NCI-H1105 (cell line): ENCODE data around the gene DBF4B.
"Not testable (repeated sequence)": the region's sequence is repeated elsewhere in the genome, so short reads cannot be mapped to it uniquely, and the experiment has no call there.

Source experiments
- DNase-seq: peaks from one replicate; lab custom pipeline; 2025; lab: John Stamatoyannopoulos, UW

DBF4B gene, protein sequence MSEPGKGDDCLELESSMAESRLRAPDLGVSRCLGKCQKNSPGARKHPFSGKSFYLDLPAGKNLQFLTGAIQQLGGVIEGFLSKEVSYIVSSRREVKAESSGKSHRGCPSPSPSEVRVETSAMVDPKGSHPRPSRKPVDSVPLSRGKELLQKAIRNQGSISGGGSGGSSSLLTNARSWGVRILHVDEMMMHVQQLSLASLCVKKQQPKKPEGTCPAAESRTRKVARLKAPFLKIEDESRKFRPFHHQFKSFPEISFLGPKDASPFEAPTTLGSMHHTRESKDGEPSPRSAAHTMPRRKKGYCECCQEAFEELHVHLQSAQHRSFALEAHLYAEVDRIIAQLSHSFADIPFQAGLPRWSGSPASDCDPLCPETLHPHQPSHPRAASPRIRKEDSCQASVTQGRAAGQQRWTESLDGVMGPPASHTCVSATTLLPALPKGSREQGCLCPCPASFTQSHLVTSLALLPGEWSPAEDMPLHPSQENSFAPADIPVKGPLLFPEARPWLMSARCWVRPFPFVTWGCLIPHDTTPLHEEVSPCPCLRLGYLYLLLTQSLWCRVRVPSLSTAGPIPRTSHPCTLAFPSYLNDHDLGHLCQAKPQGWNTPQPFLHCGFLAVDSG

GRCh38 chr17:44708401-44709263 lies at the start of gene DBF4B:
Gene DBF4B (plus strand): TSS chr17:44708665. CDS start chr17:44708821, 156 bp downstream.
- DNase-seq = peak; percentile 59

GRCh38 chr17:44661835-44662234 lies 46.6 kb upstream of the DBF4B start:
- no peak for DNase-seq

DNA sequence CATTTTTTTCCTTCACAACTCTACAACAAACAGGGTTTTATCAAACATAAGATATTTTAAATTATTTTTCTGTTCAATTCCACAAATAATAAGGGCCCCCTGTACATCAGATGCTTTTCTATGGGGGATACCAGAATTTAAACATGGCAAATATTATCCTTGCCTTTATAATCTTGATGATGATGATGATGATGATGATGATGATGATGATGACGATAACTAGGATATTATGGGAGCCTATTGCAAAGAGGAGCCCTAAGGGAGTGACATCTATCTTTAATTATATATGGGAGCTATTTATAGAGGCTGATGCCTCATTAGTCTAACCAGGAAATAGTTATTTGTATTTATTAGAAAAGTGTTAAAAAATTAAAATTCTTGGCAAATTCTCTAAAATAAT lies 45.4 kb upstream of the DBF4B start:
- no peak for DNase-seq

DNA sequence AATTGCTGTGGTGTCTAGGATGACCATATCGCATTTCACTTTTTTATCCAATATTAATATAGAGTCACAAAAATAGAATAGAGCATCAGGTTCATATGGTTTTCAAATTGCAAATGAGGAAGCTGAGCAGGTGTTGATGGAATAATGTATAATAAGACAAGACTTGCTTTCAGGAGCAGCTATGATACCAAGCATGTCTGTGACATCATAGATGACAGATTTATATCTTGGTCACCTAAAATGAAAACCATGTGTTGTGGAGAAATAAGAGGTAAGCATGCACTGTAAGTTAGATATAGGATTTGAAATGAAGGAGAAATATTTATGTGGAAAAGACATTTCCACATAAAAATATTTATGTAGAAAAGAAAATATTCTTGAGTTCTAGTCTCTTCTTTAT lies 43.6 kb upstream of the DBF4B start:
- DNase-seq = no peak

- DNase-seq = no peak
Measured at GRCh38 chr17:44666006-44666405, 42.5 kb upstream of the DBF4B start.

DNA sequence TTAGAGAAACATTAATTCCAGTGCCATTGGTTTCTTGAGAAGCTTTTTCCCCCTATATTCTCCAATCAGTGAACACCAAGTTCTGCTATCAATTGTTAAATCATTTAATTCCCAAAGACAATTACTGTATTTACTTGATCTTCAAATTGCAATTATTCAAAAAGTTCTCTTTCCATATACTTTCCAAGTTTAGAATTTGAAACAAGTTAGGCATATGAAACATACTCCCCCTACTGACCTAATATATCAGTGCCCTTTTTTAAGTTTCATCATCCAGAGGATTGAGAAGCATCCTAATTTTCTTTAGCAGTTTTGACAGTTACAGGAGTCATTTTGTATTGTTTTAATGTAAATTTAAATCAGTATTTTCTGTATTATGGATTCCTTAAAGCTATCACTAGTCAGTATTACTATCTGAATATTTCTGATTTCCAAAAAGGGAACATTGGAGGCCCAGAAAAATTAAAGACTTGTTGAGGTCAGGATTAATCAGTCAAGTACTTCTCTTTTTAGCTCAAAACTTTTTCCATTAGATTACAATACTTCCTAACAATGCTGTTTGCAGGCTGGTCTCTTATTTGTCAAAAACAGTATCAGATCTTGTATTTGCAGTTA lies 35.9 kb upstream of the DBF4B start:
- no peak for DNase-seq

DNA sequence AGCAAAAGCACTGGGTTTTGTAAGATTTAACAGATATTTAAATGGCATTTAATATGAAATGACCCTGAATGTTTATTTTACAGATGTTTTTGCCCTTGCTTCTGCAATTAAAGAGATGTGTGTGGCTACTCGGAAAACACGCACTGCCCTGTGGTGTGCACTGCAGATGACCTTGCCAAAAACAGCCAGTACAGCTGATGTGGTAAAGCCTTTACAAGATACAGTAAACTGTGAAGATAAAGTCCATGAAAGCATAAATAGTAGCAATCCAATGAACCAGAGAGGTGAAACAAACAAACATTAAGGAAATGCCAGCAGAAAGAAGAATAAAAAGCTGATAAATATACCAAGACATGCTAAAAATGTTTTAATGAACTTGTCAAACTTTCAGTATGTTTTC lies 34.6 kb upstream of the DBF4B start:
- DNase-seq = no peak

- DNase-seq = no peak
Measured at GRCh38 chr17:44677136-44677535, 31.3 kb upstream of the DBF4B start.

- not testable (repeated sequence) for DNase-seq
Measured at GRCh38 chr17:44683303-44683702, 25.2 kb upstream of the DBF4B start.

GRCh38 chr17:44687756-44688155 lies 20.7 kb upstream of the DBF4B start:
- DNase-seq = no peak

GRCh38 chr17:44688200-44688599 lies 20.3 kb upstream of the DBF4B start:
- DNase-seq = no peak

GRCh38 chr17:44688675-44689476 lies 19.6 kb upstream of the DBF4B start:
- no peak for DNase-seq

- DNase-seq = peak; percentile 73
Measured at GRCh38 chr17:44689477-44690217, 18.8 kb upstream of the DBF4B start, which contains the start of gene CCDC43. Gene CCDC43 (minus strand): TSS chr17:44689776. CDS start chr17:44689753, 23 bp downstream.

DNA sequence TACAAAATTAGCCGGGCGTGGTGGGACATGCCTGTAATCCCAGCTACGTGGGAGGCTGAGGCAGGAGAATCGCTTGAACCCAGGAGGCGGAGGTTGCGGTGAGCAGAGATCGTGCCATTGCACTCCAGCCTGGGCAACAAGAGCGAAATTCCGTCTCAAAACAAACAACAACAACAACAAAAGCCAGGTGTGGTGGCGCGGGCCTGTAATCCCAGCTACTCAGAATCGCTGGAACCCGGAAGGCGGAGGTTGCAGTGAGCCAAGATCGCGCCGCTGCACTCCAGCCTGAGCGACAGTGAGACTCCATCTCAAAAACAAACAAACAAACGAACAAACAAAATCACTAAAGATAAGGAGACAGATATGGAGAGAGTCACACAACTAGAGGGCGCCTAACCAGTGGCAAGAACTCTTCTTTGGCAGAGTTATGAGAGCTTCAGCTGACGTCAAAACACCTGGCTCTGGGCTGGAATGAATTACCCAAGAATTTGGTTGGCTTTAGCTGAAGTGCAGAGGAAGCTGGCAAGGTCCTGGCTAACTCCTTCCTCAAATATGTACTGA lies 17.6 kb upstream of the DBF4B start:
- not testable (repeated sequence) for DNase-seq

DNA sequence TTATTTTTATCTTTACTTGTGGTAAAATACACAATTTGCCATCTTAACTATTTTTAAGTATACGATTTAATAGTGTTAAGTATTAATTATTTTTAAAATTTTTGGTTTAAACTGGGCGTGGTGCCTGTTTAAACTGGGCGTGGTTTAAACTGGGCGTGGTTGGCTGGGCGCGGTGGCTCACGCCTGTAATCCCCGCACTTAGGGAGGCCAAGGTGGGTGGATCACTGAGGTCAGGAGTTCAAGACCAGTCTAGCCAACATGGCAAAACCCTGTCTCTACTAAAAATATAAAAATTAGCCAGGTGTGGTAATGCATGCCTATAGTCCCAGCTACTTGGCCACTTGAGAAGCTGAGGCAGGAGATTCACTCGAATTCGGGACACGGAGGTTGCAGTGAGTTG lies 14.9 kb upstream of the DBF4B start:
- DNase-seq = no peak

- DNase-seq = not testable (repeated sequence)
Measured at GRCh38 chr17:44700288-44700687, 8.2 kb upstream of the DBF4B start.

GRCh38 chr17:44707755-44708400 lies 587 bp upstream of the DBF4B start:
- no peak for DNase-seq

DNA sequence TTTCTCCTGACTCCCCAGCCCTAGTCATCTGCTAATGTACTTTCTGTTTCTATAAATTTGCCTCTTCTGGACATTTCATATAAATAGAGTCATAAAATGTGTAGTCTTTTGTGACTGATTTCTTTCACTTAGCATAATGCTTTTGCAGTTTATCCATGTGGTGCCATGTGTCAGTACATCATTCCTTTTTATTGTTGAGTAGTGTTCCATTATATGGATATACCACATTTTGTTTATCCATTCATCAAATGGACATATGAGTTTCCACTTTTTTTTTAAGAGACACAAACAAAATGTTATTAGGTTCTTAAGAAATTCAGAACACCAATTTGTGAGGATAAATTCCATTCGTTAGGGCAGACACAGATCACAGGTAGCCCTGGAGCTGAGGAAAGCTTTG lies 11.0 kb downstream of the DBF4B start:
- DNase-seq = no peak

- DNase-seq = no peak
Measured at GRCh38 chr17:44722254-44722653, 13.8 kb downstream of the DBF4B start.

GRCh38 chr17:44726121-44726520 lies 17.7 kb downstream of the DBF4B start:
- not testable (repeated sequence) for DNase-seq
